ENCODE results near the gene TENT5A.

DNA sequence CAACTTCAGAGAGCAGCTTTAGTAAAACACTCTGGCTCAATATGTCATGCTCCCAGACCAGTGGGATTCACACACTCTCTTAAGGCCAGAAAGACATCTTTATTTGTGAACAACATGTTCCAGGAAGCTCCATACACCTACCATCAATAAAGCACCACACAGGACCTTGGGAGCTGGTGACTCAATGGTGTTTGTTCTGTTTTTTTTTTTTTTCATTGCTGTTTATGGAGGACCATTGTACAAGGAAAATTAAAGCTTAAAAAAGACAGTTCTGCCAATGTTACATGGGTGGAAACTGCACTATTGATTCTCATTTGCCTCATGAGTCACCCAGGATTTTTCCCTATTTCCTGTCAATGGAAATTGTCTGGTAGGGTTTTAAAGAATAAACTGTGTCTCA is 36.3 kb upstream of the TENT5A start:
- TF ChIP-seq EZH2 (IDR thresholded peaks at IDR 0.05) (no peak), POLR2AphosphoS5 (IDR thresholded peaks at IDR 0.05; ENCODE audit: borderline replicate concordance, low read depth, low read length) (no peak), FOXP2 (optimal IDR thresholded peaks at IDR 0.05; ENCODE audit: control extremely low read depth, extremely low read length, insufficient read depth) (no peak)

All from SK-N-MC (cell line).